ENCODE measurements around the gene ANKRD55.
"Not testable (repeated sequence)": the region's sequence is repeated elsewhere in the genome, so short reads cannot be mapped to it uniquely, and the experiment has no call there.

Gene ANKRD55

DNA sequence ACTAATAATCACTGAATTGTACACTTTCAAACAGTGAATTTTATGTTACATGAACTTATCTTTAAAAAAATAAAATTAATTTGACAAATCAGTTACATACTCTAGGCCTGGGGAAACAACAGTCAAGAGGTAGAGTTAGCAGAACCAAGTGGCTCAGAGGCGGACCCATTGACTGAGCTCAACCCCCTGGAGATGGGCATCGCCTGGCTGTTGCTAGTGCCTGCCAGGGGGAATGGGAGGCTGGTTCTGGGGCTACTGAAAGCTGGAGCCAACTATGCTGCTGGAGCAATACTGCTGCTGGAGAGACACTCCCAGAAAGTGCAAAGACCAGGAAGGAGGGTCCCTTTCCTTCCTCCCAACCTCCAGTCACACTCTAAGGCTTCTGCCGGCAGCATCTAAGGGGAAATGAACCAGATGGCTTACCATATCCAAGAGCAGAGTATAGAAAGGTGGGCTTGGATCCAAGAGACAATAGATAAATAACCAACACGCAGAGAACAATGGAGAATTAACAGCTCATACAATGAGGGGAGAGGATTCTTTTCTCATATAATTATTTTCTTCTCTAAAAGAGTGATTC lies 40.3 kb upstream of the ANKRD55 start:
- TF ChIP-seq, protein P1, sequence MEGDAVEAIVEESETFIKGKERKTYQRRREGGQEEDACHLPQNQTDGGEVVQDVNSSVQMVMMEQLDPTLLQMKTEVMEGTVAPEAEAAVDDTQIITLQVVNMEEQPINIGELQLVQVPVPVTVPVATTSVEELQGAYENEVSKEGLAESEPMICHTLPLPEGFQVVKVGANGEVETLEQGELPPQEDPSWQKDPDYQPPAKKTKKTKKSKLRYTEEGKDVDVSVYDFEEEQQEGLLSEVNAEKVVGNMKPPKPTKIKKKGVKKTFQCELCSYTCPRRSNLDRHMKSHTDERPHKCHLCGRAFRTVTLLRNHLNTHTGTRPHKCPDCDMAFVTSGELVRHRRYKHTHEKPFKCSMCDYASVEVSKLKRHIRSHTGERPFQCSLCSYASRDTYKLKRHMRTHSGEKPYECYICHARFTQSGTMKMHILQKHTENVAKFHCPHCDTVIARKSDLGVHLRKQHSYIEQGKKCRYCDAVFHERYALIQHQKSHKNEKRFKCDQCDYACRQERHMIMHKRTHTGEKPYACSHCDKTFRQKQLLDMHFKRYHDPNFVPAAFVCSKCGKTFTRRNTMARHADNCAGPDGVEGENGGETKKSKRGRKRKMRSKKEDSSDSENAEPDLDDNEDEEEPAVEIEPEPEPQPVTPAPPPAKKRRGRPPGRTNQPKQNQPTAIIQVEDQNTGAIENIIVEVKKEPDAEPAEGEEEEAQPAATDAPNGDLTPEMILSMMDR (conservative IDR thresholded peaks at IDR 0.05; ENCODE audit: low read depth, low read length): no peak
- no peak overlapping the region for H3K4me3 ChIP-seq (ENCODE audit: low read depth, low read length)

DNA sequence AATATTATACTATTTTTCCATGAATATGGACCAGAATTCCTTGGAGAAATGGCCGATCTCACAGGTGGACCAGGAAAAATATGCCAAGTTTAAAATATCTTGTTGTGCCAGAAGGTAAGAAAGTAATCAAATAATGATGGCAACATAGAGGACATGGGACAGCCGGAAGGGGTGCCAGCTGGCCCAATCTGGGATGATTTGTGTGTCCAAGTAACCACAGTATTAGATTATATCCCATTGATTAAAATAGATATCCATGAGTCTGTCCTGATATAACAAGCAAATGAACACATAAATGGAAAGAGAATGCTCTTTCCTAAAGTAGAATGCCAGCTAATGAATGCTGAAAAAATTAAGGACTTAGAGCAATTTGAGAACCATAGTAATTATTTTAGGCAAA lies 39.6 kb upstream of the ANKRD55 start:
- DNase-seq (ENCODE audit: low read depth): no peak
- TF ChIP-seq, protein P1 (conservative IDR thresholded peaks at IDR 0.05; ENCODE audit: low read depth, low read length): no peak
- H3K4me3 ChIP-seq (ENCODE audit: low read depth, low read length): no peak overlapping the region

More for the DNA sequence above, 40.3 kb upstream of the ANKRD55 start:
- DNase-seq (ENCODE audit: low read depth): no peak

DNA sequence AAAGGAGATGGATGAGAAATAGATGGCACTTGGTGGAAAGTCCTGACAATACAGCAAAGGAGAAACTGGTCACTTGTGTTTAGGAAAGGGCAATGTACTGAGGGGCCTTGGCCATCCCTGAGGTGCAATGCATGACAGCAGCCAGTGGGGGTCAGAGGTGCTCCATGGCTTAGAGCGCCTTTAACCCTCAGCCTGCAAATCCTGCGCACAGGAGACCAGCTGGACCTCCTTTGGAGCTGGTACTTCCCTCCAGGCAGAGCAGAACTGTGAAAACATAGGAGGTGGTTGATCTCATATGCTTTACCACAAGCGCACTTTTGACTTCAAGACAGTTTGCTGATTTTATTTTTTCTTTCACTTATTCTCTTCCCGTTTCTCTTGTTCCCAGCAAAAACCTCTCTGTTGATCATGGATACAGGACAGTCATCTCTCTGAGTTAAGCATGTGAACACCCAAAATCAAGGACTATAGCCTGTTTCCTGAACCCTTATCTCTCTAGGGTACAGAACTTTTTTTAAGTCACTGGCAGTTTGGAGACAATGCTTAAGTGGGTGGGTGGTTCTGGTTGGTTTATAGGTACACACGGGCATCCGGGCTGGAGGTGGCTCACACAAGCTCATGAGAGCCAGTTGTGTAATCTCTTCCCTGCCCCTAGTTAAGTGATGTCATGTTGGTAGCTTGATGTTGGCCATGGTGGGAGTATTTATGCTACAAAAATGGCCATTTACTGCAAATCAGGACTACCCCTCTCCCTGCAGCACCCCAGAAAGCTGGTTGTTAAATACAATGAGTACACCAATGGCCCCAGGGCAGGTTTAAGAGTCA lies 37.6 kb upstream of the ANKRD55 start:
- DNase-seq (ENCODE audit: low read depth): peak; percentile 96
- TF ChIP-seq, protein P1 (conservative IDR thresholded peaks at IDR 0.05; ENCODE audit: low read depth, low read length): peak; percentile 100
- no peak overlapping the region for H3K4me3 ChIP-seq (ENCODE audit: low read depth, low read length)

DNA sequence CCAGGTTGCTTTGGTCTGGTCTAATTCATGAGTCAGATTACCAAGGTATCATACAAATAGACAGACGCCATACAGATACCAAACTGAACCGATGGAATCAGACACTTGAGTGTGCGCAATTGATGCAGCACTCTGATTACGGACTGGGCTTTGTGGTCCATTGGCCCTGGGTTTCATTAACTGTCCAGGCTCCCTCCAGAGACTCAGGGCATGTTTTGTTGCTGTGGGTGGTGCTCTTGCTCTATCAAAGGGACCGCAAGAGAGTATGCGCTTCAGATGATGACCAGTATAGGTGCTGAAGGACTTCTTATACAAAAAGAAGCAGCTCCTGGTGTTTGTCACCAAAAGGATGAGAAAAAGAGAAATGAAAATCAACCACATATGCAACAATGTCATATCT lies 36.9 kb upstream of the ANKRD55 start:
- TF ChIP-seq, protein P1 (conservative IDR thresholded peaks at IDR 0.05; ENCODE audit: low read depth, low read length): no peak
- DNase-seq (ENCODE audit: low read depth): no peak
- H3K4me3 ChIP-seq (ENCODE audit: low read depth, low read length): no peak overlapping the region

DNA sequence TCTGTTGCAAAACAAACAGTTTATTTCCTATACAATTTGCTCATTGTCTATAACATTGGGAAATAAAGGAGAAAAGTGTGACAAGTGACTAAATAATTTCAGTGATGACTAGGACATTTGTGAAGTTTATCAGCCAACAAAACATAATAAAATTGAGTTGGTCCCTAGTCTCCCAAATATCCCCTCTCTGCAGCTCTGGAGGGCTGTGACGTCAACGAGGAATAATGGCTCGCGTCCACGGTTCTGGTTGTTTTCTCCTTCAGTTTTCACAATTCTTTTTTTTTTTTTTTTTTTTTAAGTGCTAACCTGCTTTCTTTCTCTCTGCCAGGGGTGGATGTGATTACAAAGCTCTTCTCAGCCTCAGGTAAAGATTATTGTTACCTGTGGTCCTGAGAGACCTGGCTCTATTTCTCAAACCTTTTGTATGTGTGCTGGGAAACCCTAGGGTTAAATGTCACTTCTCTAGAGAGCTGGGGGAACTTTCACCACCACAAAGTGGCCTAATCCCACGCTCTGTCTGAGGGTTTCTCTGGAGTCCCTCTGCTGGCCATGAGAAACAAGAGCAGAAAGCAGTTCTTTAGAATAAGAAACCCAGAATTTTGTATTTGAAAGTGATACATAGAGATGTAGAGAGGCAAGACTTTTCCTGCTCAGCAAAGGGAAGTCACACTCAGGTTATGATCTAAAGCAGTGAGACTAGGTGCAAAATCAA lies 36.2 kb upstream of the ANKRD55 start:
- TF ChIP-seq, protein P1 (conservative IDR thresholded peaks at IDR 0.05; ENCODE audit: low read depth, low read length): peak; percentile 91
- DNase-seq (ENCODE audit: low read depth): peak; percentile 87
- no peak overlapping the region for H3K4me3 ChIP-seq (ENCODE audit: low read depth, low read length)

DNA sequence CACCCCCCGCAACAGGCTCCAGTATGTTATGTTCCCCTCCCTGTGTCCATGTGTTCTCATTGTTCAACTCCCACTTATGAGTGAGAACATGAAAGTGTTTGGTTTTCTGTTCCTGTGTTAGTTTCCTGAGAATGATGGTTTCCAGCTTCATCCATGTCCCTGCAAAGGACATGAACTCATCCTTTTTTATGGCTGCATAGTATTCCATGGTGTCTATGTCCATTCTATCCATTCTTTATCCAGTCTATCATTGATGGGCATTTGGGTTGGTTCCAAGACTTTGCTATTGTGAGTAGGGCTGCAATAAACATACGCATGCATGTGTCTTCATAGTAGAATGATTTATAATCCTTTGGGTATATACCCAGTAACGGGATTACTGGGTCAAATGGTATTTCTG lies 35.6 kb upstream of the ANKRD55 start:
- not testable (repeated sequence) for H3K4me3 ChIP-seq (ENCODE audit: low read depth, low read length); DNase-seq (ENCODE audit: low read depth)

DNA sequence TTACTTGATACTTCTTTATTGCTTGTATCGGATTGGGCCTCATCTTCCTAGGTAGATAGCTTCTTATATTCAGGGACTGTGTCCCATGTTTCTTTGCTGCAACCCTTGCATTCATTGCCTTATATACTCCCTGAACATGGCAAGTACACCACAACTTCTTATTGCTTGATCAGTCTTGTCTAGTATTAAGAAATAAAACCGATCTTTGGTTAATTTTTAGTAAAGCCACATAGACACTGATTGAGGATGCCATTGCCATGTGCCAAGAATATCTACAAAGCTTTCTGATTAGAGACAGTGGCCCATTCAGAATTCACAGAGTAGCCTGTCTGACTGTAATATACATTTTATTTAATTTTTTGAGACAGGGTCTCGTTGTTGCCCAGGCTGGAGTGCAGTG lies 34.7 kb upstream of the ANKRD55 start:
- TF ChIP-seq, protein P1 (conservative IDR thresholded peaks at IDR 0.05; ENCODE audit: low read depth, low read length): no peak
- H3K4me3 ChIP-seq (ENCODE audit: low read depth, low read length): no peak overlapping the region
- no peak for DNase-seq (ENCODE audit: low read depth)

Measured in choroid plexus epithelial cell (primary cell).